Stimulated activated naive B cell treated with anti-CD40 and anti-IgM and Interleukin-4, amounts not matched to agents 10 μg/mL and 1 μg/mL and 100 μg/mL, for 72 hours (primary cell): ENCODE results near the gene SLC16A5.
"Not testable (repeated sequence)": the region's sequence is repeated elsewhere in the genome, so short reads cannot be mapped to it uniquely, and the experiment has no call there.

Source experiments
- ATAC-seq, 2 donors: fragments of 150-1000 bp; cut with Tn5 transposase; replicated peaks; 2 replicates each; pipeline ENCODE4 v1.10.0; 2021; ENCODE audit warnings: moderate library complexity in 1 of 2
- DNase-seq: peaks from one replicate; pipeline ENCODE4 v3.0.0; 2021
- H3K27ac Mint-ChIP-seq: one replicate; pipeline ENCODE4 v1.8.0; 2022; ENCODE audit warnings: mild to moderate bottlenecking, mixed read lengths
- H3K27me3 Mint-ChIP-seq, 2 donors: one replicate each; pipeline ENCODE4 v1.8.0; 2022; ENCODE audit warnings: mixed read lengths in 2 of 2
- H3K36me3 Mint-ChIP-seq, 2 donors: one replicate each; pipeline ENCODE4 v1.8.0; 2022; ENCODE audit warnings: mixed read lengths in 2 of 2, mild to moderate bottlenecking in 1 of 2
- H3K4me1 Mint-ChIP-seq, 2 donors: one replicate each; pipeline ENCODE4 v1.8.0; 2022; ENCODE audit warnings: mixed read lengths in 2 of 2, mild to moderate bottlenecking in 1 of 2
- H3K4me3 Mint-ChIP-seq, 2 donors: one replicate each; pipeline ENCODE4 v1.8.0; 2022; ENCODE audit warnings: mild to moderate bottlenecking in 2 of 2, mixed read lengths in 2 of 2, moderate library complexity in 1 of 2
- H3K9me3 Mint-ChIP-seq, 2 donors: one replicate each; pipeline ENCODE4 v1.8.0; 2022; ENCODE audit warnings: mixed read lengths in 2 of 2, mild to moderate bottlenecking in 1 of 2

The SLC16A5 gene

GRCh38 chr17:75071478-75072271, 16.1 kb upstream of the SLC16A5 start:
- not testable (repeated sequence) for H3K27ac Mint-ChIP-seq

GRCh38 chr17:75072909-75073308, 14.8 kb upstream of the SLC16A5 start:
- H3K27me3 Mint-ChIP-seq, H3K36me3 Mint-ChIP-seq, H3K4me3 Mint-ChIP-seq, H3K27ac Mint-ChIP-seq, ATAC-seq, H3K9me3 Mint-ChIP-seq, DNase-seq: not testable (repeated sequence)
- peaks cover 8 to 15% of the 10 kb centered on the region in 2 donors for H3K4me1 Mint-ChIP-seq

More at GRCh38 chr17:75071478-75072271, 16.1 kb upstream of the SLC16A5 start:
- not testable (repeated sequence) for H3K36me3 Mint-ChIP-seq, DNase-seq, H3K27me3 Mint-ChIP-seq, H3K4me1 Mint-ChIP-seq, ATAC-seq, H3K9me3 Mint-ChIP-seq, H3K4me3 Mint-ChIP-seq

- Mint-ChIP-seq H3K4me1 (peaks cover 13 to 22% of the 10 kb centered on the region in 2 donors), H3K9me3 (no peaks in the 10 kb centered on the region), H3K36me3 (no peaks in the 10 kb centered on the region), H3K27me3 (no peaks in the 10 kb centered on the region), H3K4me3 (no peak overlapping the region), H3K27ac (no peak overlapping the region)
- DNase-seq (no peak), ATAC-seq (no peak)
These were observed 14.1 kb upstream of the SLC16A5 start for GRCh38 chr17:75073618-75074047.

GRCh38 chr17:75074532-75074931, 13.2 kb upstream of the SLC16A5 start:
- Mint-ChIP-seq H3K4me3 (no peak overlapping the region), H3K4me1 (peaks cover 20 to 31% of the 10 kb centered on the region in 2 donors), H3K27ac (no peak overlapping the region), H3K27me3 (no peaks in the 10 kb centered on the region), H3K36me3 (no peaks in the 10 kb centered on the region), H3K9me3 (no peaks in the 10 kb centered on the region)
- no peak for ATAC-seq
- no peak for DNase-seq

- Mint-ChIP-seq H3K36me3 (no peaks in the 10 kb centered on the region), H3K4me1 (peaks cover 20 to 35% of the 10 kb centered on the region in 2 donors), H3K27me3 (no peaks in the 10 kb centered on the region), H3K9me3 (no peaks in the 10 kb centered on the region), H3K4me3 (no peak overlapping the region), H3K27ac (no peak overlapping the region)
- no peak for ATAC-seq
- DNase-seq, result no peak
These were observed 12.0 kb upstream of the SLC16A5 start for GRCh38 chr17:75075597-75076336.

- ATAC-seq (no peak), DNase-seq (no peak)
- peaks cover under 1 to 4% of the 10 kb centered on the region in 2 donors for H3K27me3 Mint-ChIP-seq
- H3K9me3 Mint-ChIP-seq, result no peaks in the 10 kb centered on the region
- peak overlapping the region; percentile 88 for H3K27ac Mint-ChIP-seq
- H3K36me3 Mint-ChIP-seq, result no peaks in the 10 kb centered on the region
- H3K4me1 Mint-ChIP-seq, result peaks cover 20 to 35% of the 10 kb centered on the region in 2 donors
- peak overlapping the region; percentile 83 to 84 for H3K4me3 Mint-ChIP-seq
These were observed 10.7 kb upstream of the SLC16A5 start for GRCh38 chr17:75077072-75077495.

GRCh38 chr17:75077496-75078283, 10.1 kb upstream of the SLC16A5 start:
- peak; percentile 51 for DNase-seq
- H3K27ac Mint-ChIP-seq, result peak overlapping the region; percentile 88

GRCh38 chr17:75078284-75079022, 9.3 kb upstream of the SLC16A5 start:
- Mint-ChIP-seq H3K9me3 (no peaks in the 10 kb centered on the region), H3K36me3 (no peaks in the 10 kb centered on the region), H3K27me3 (peaks cover 9 to 11% of the 10 kb centered on the region in 2 donors), H3K27ac (peak overlapping the region; percentile 88), H3K4me1 (peaks cover 20 to 35% of the 10 kb centered on the region in 2 donors), H3K4me3 (peak overlapping the region; percentile 32 to 83)
- ATAC-seq (peak; percentile 68 to 73), DNase-seq (peak; percentile 44)

More at GRCh38 chr17:75077496-75078283, 10.1 kb upstream of the SLC16A5 start:
- Mint-ChIP-seq H3K4me3 (peak overlapping the region; percentile 83 to 84), H3K36me3 (no peaks in the 10 kb centered on the region), H3K9me3 (no peaks in the 10 kb centered on the region), H3K4me1 (peaks cover 20 to 35% of the 10 kb centered on the region in 2 donors), H3K27me3 (peaks cover 6 to 10% of the 10 kb centered on the region in 2 donors)
- ATAC-seq, result peak; percentile 63 to 78

- H3K36me3 Mint-ChIP-seq, result no peaks in the 10 kb centered on the region
- ATAC-seq (peak in 1 of 2 donors; percentile 2), DNase-seq (no peak)
- H3K9me3 Mint-ChIP-seq, result no peaks in the 10 kb centered on the region
- H3K27me3 Mint-ChIP-seq, result peaks cover 9 to 11% of the 10 kb centered on the region in 2 donors
- H3K4me3 Mint-ChIP-seq, result peak overlapping the region in 1 of 2 donors; percentile 41
- peak overlapping the region; percentile 6 for H3K27ac Mint-ChIP-seq
- H3K4me1 Mint-ChIP-seq, result peaks cover 20 to 35% of the 10 kb centered on the region in 2 donors
These were observed 8.8 kb upstream of the SLC16A5 start for GRCh38 chr17:75079023-75079373.

- no peak for ATAC-seq
- Mint-ChIP-seq H3K36me3 (no peaks in the 10 kb centered on the region), H3K27ac (no peak overlapping the region), H3K27me3 (peaks cover 9 to 14% of the 10 kb centered on the region in 2 donors), H3K9me3 (no peaks in the 10 kb centered on the region), H3K4me3 (no peak overlapping the region), H3K4me1 (peaks cover 23 to 37% of the 10 kb centered on the region in 2 donors)
- no peak for DNase-seq
These were observed 5.9 kb upstream of the SLC16A5 start for GRCh38 chr17:75081611-75082540.

- Mint-ChIP-seq H3K9me3 (no peaks in the 10 kb centered on the region), H3K4me3 (no peak overlapping the region), H3K4me1 (peaks cover 23 to 35% of the 10 kb centered on the region in 2 donors), H3K27me3 (peaks cover 9 to 14% of the 10 kb centered on the region in 2 donors), H3K27ac (no peak overlapping the region), H3K36me3 (no peaks in the 10 kb centered on the region)
- ATAC-seq (no peak), DNase-seq (no peak)
These were observed 5.1 kb upstream of the SLC16A5 start for GRCh38 chr17:75082683-75083082.

- H3K36me3 Mint-ChIP-seq, result no peaks in the 10 kb centered on the region
- peak overlapping the region; percentile 17 for H3K27ac Mint-ChIP-seq
- peaks cover 14 to 26% of the 10 kb centered on the region in 2 donors for H3K4me1 Mint-ChIP-seq
- H3K27me3 Mint-ChIP-seq, result peaks cover 9 to 14% of the 10 kb centered on the region in 2 donors
- ATAC-seq (no peak), DNase-seq (no peak)
- no peaks in the 10 kb centered on the region for H3K9me3 Mint-ChIP-seq
- no peak overlapping the region for H3K4me3 Mint-ChIP-seq
These were observed 3.6 kb upstream of the SLC16A5 start for GRCh38 chr17:75084039-75084660.
